Stimulated activated CD4-positive, alpha-beta T cell treated with anti-CD3 and anti-CD28 coated beads, Interleukin-4, amount 100 ng/mL, for 4 hours (primary cell): ENCODE data around the gene RPL36.
"Not testable (repeated sequence)": the region's sequence is repeated elsewhere in the genome, so short reads cannot be mapped to it uniquely, and the experiment has no call there.

ENCODE experiments used
- DNase-seq, 2 experiments: peaks; one replicate each; pipeline ENCODE4 v3.0.0-alpha.2; 2020

RPL36 gene

DNA sequence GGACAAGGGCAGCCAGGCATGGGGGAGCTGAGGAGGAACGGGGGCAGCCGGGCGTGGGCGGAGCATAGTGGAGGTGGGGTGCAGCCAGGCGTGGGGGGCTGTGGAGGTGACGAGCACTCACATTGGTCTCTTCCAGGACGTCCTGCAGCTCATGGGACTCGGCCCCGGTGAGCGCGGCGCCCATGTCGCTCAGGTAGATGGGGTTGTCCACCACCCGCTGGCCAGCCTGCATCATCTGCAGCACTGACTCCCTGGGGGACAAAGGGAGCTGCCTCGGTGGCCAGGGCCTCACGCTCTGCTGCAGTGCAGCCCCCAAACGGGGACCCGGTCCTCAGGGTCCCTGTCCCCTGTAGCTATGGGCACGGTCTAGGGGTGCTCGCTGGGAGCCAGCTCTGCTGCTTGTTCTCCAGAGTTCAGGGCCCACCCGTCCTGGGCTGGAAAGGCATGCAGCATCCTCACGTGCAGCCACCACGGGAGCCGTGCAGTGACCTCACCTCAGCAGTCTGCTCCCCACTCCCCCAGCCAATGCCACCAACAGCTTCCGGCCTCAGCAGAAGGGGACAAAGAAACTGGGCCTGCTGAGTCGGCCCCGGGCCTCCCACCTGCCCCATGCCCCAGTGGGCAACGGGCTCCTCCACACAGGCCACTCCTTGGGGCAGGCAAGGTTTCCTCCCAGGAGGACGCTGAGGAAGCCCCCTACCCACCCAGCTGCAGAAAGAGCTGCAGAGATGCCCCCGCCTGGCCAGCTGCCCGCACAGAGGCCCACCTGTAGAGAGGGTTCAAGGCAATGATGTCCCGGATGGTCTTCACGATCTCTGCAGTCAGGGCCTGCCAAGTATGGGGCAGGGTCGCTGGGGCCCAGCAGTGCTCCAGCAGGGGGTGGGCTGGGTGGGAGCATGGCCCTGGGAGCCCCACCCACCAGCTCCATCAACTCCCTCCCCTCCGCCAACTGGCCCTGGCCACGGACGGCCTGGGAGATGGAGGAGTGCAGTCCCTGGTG lies 17.8 kb downstream of the RPL36 start:
- no peak for DNase-seq

DNA sequence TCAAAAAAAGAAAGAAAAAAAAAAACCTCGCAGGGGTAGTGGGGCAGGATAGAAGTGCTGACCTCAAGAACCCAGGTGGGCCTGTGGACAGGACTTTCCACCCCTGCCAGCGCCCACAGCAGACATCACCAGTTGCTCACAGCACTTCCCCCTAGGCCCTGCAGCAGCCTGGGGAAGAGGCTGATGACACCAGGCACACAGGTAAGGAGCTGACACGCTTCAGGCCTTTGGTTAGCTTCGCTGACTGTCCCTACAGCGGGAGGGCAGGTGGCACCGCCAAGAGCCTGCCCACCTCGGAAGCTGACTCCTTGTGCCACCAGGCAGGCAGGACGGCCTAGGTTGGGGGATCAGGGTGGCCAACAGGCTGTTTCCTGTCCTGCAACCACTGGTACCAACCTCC lies 20.9 kb downstream of the RPL36 start:
- no peak for DNase-seq

DNA sequence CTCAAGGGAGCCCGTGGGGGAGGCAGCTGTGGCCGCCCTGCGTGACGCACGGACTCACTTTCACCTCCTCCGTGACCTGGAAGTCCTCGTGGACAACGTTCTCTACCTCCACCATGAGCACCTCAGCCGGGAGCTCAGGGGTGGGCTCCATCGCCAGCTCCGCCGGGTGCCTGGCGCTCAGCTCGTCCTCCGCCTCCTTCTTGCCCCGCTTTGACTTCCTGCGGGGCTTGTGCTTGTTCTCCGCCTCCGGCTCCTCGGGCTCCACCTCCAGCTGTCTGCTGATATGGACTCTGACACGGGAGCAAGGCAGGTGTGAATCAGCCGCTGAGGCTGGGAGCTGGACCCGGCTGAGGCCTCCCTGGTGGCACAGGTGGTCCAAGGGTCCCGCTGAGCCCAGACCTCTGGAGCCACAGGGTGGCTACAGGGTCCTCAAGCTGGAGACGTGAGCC lies 21.6 kb downstream of the RPL36 start:
- no peak for DNase-seq

DNA sequence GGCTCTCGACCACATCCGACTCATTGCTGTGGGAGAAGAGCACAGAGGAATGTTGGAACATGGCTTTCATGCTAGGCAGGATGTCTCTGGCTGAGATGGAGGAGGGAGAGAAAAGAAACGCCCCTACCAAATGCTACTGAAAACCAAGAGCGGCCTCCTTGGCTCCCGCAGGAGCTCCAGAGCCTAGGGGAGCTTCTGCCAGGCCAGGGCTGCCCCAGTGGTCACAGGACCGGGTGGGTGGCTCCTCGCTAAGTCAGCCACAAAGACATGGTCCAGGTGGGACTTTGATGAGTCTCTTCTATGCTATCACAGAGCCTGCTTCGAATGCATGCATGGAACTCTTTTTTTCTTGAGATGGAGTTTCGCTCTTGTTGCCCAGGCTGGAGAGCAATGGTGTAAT lies 23.1 kb downstream of the RPL36 start:
- DNase-seq: no peak

- no peak for DNase-seq
These were observed 24.7 kb downstream of the RPL36 start for GRCh38 chr19:5714816-5715215.

- DNase-seq: no peak
These were observed 27.3 kb downstream of the RPL36 start for GRCh38 chr19:5717215-5717935.

- peak; percentile 54 to 64 for DNase-seq
These were observed 28.0 kb downstream of the RPL36 start for GRCh38 chr19:5718037-5718578.

DNA sequence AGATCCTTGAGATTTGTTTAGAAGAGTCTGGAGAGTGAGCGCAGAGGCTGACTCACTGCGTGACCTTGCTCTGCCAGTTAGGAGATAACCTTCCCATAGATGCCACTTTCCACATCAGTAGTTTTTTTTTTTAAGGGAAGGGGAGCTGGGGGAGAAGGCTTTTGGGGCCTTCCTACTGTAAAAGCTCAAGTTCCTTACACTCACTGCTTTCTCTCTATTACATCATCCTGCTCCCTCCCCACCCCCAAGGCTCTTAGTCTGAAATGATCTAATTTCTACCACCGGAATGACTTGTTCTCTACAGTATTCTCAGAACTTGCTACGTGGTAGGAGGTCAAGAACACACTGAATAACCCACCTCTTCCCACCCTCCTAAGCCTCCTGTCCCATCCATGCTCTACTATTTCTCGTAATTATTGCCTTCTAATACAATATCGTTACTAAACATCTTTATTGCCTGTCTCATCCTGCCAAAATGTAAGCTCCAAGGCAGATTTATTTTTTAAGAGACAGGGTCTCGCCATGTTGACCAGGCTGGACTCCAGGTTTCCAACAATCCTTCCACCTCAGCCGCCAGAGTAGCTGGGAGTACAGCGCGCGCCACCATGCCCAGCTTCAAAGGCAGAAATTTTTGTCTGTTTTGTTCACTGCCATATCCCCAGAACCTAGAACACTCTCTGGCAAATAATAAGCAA lies 28.6 kb downstream of the RPL36 start:
- DNase-seq: peak in 1 of 2 experiments; percentile 65

- no peak for DNase-seq
These were observed 29.3 kb downstream of the RPL36 start for GRCh38 chr19:5719274-5719960.

DNA sequence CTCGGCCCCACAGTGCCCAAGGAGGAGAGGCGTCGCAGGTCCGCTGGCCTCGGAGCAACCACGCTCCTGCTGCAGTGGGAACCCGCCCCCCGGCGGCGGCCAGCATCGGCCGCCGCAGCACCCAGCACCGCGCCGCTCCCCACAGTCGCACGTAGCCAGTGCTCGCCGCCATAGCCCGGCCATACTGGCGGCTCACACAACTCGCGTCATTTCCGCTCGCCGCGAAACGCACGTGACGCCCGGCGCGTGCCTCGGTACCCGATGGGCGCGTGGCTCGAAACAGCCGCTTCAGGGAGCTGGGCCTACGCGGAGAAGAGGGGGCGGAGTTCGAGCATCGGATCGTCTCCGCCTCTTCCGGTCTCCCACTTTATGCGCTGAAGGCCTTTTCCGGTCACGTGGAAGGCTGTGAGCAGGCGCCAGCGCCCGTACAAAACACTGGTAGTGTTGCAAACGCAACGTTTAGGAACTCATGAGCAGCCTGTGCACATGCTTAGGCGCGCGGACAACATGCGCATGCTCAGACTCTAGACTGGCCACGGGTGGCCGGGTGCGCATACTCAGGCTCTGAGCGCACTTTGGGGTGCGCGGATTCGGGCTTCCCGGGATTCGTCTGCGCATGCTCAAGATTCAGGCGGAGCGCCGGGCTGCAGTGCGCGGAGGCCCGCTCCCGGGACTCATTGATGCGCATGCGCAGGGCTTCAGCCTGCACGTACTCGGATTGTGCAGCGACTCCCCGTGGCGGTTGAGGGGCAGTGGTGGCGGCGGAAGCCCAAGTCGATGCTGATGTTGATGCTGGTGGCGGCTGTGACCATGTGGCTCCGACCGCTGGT lies 30.1 kb downstream of the RPL36 start, which contains the start of the genes CATSPERD and LONP1:
CATSPERD (plus strand) TSS at position 677 of the 830 bp plus-strand sequence; CDS start at position 778, 101 bp downstream.
LONP1 (minus strand) TSS at position 186 of the 830 bp plus-strand sequence; CDS start at position 172, 14 bp downstream.
- peak; percentile 98 for DNase-seq

DNA sequence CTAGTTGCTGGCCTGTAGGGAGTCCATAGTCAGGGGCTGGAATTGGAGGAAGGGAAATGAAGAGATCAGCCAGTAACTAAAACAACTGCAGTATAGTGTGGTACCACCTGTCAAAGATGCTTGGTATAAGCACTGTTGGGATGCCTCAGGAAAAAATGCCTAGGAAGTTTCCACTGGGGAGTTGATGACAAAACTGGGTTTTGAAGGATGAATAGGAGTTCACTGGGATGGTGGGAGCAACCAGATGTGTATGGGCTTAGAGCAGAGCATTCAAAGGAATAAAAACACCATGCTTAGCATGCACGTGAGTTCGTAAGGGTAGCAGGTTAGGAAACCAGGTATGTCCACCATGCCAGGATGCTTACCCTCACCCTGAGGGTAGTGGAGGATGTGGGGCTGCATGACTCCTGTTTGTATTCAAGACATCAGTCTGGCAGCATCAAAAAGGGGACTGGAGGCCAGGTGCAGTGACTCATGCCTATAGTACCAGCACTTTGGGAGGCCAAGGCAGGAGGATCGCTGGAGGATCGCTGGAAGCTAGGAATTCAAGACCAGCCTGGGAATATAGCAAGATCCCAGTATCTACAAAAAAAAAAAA lies 37.5 kb downstream of the RPL36 start:
- no peak for DNase-seq

DNA sequence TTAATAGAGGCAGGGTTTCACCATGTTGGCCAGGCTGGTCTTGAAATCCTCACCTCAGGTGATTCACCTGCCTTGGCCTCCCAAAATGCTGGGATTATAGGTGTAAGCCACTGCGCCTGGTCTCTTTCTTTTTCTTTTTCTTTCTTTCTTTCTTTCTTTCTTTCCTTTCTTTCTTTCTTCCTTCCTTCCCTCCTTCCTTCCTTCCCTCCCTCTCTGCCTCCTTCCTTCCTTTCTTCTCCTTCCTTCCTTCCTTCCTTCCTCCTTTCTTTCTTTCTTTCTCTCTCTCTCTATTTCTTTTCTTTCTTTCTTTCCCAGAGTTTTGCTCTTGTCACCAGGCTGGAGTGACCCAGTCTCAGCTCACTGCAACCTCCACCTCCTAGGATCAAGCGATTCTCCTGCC lies 43.1 kb downstream of the RPL36 start:
- not testable (repeated sequence) for DNase-seq

GRCh38 chr19:5738423-5738822 lies 48.3 kb downstream of the RPL36 start:
- DNase-seq: no peak
